ENCODE data around the gene VCAN.

Gene VCAN

GRCh38 chr5:83539463-83539790, 67.9 kb downstream of the VCAN start:
- DNase-seq = peak; percentile 18 to 53 (median 22)

GRCh38 chr5:83540105-83540504, 68.6 kb downstream of the VCAN start:
- DNase-seq = no peak

- DNase-seq = no peak
Observed at GRCh38 chr5:83540783-83541182, 69.2 kb downstream of the VCAN start.

GRCh38 chr5:83542839-83543238, 71.3 kb downstream of the VCAN start:
- no peak for DNase-seq

- DNase-seq = no peak
Observed at GRCh38 chr5:83543898-83544297, 72.4 kb downstream of the VCAN start.

- DNase-seq = no peak
Observed at GRCh38 chr5:83547161-83547560, 75.6 kb downstream of the VCAN start.

GRCh38 chr5:83547889-83548288, 76.3 kb downstream of the VCAN start:
- no peak for DNase-seq

GRCh38 chr5:83548581-83548980, 77.0 kb downstream of the VCAN start:
- DNase-seq = no peak

GRCh38 chr5:83549076-83549475, 77.5 kb downstream of the VCAN start:
- DNase-seq = no peak

- DNase-seq = no peak
Observed at GRCh38 chr5:83549674-83550073, 78.1 kb downstream of the VCAN start.

GRCh38 chr5:83551821-83552220, 80.3 kb downstream of the VCAN start:
- DNase-seq = no peak

GRCh38 chr5:83552275-83552674, 80.7 kb downstream of the VCAN start:
- DNase-seq = no peak

GRCh38 chr5:83553000-83553486, 81.5 kb downstream of the VCAN start:
- no peak for DNase-seq

GRCh38 chr5:83554133-83554532, 82.6 kb downstream of the VCAN start:
- DNase-seq = no peak

- no peak for DNase-seq
Observed at GRCh38 chr5:83554686-83555085, 83.1 kb downstream of the VCAN start.

GRCh38 chr5:83555263-83555662, 83.7 kb downstream of the VCAN start:
- DNase-seq = no peak

- DNase-seq = no peak
Observed at GRCh38 chr5:83556190-83556589, 84.6 kb downstream of the VCAN start.

GRCh38 chr5:83559118-83559785, 87.7 kb downstream of the VCAN start:
- no peak for DNase-seq

- no peak for DNase-seq
Observed at GRCh38 chr5:83562071-83562606, 90.6 kb downstream of the VCAN start.

GRCh38 chr5:83562791-83563557, 91.4 kb downstream of the VCAN start:
- DNase-seq = no peak

- no peak for DNase-seq
Observed at GRCh38 chr5:83563631-83564030, 92.1 kb downstream of the VCAN start.

- peak; percentile 43 to 81 (median 69) for DNase-seq
Observed at GRCh38 chr5:83564069-83564749, 92.7 kb downstream of the VCAN start.

- DNase-seq = no peak
Observed at GRCh38 chr5:83567741-83568140, 96.2 kb downstream of the VCAN start.

GRCh38 chr5:83568186-83568585, 96.6 kb downstream of the VCAN start:
- DNase-seq = no peak

Measured in suppressor macrophage treated with lipopolysaccharide for 1 hour (primary cell).